ENCODE data around the gene ARHGEF9. TPM values are rescaled to one million over a fixed set of nuclear protein-coding genes. Genes with fewer than 3 reads are reported as not detected.
"Not testable (repeated sequence)": the region's sequence is repeated elsewhere in the genome, so short reads cannot be mapped to it uniquely, and the experiment has no call there.

The ARHGEF9 gene
- 40.9 and 43.6 TPM in 2 replicates for total RNA-seq
- long read RNA-seq, partial matches to known transcripts = 5 of 29 reads
- long read RNA-seq, other reads (novel, unspliced or antisense) = 20 of 29 reads

DNA sequence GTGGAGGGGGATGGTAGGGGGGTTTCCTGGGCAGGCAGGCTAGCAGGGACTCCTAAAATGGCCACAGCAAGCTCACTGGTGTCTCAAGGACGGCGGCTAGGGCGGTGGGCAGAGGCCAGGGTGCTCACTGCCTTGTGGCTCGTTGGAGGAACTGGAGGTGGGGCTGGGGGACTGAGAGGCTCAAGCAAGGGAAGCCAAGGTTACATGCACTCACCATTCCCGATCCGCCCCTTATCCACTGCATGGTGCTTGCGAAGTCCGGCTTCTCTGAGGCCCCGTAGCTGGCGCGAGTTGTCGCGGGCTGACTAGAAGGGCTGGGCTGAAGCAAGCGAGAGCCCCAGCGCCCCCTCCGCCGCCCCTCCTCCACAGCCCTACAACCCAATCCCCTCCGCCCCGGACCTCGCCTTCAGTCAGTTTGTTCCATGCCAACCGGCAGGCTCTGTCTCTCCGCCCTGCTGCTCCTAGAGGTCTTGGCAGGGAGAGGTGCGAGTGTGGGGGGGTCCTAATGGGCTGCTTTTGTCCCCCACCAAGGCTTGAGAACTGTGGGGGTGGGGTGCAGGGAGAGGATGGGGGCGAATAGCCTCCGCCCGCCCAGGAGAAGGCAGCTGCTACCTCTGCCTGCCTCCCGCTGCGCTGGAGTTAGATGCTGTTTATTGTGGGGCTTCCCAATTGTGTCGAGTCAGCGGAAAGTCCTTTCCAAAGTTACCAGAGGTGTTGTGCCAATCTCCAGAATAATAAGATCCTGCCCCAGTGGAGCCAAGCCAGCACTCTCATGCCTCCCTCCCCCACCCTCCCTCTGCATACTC, at the start of gene ARHGEF9:
ARHGEF9 (minus strand) TSS at position 313 of the 806 bp plus-strand sequence; CDS start at position 244, 69 bp downstream.
- peak within 1 kb of the TSS; percentile 54 for H3K27ac Mint-ChIP-seq (ENCODE audit: unreplicated experiment)
- peaks cover 11% of the 10 kb centered on the region for H3K9me3 Mint-ChIP-seq
- TF ChIP-seq CTCF (conservative IDR thresholded peaks at IDR 0.05) = no peak

DNA sequence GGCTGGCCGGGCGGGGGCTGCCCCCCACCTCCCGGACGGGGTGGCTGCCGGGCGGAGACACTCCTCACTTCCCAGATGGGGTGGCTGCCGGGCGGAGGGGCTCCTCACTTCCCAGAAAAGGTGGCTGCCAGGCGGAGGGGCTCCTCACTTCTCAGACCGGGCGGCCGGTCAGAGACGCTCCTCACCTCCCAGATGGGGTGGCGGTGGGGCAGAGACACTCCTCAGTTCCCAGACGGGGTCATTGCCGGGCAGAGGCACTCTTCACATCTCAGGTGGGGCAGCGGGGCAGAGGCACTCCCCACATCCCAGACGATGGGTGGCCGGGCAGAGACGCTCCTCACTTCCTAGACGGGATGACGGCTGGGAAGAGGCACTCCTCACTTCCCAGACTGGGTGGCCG, 40.4 kb upstream of the ARHGEF9 start:
- not testable (repeated sequence) for H3K36me3 Mint-ChIP-seq (ENCODE audit: low read depth); H3K27ac Mint-ChIP-seq (ENCODE audit: unreplicated experiment); DNase-seq (ENCODE audit: low read depth, low spot score); H3K4me3 Mint-ChIP-seq; H3K27me3 Mint-ChIP-seq (ENCODE audit: low read depth); H3K4me1 Mint-ChIP-seq
- peaks cover 30% of the 10 kb centered on the region for H3K9me3 Mint-ChIP-seq

More for the DNA sequence above, at the start of gene ARHGEF9:
- Mint-ChIP-seq H3K27me3 (ENCODE audit: low read depth) (no peaks in the 10 kb centered on the region), H3K4me3 (peak within 1 kb of the TSS; percentile 87), H3K4me1 (peaks cover 9% of the 10 kb centered on the region), H3K36me3 (ENCODE audit: low read depth) (peaks cover 9% of the 10 kb centered on the region)
- DNase-seq (ENCODE audit: low read depth, low spot score) = peak; percentile 34

- H3K9me3 Mint-ChIP-seq = peaks cover 13% of the 10 kb centered on the region
- H3K36me3 Mint-ChIP-seq (ENCODE audit: low read depth) = peaks cover 6% of the 10 kb centered on the region
- H3K4me1 Mint-ChIP-seq = no peaks in the 10 kb centered on the region
- no peak for DNase-seq (ENCODE audit: low read depth, low spot score)
- H3K4me3 Mint-ChIP-seq = no peak overlapping the region
- TF ChIP-seq CTCF (conservative IDR thresholded peaks at IDR 0.05) = no peak
- no peaks in the 10 kb centered on the region for H3K27me3 Mint-ChIP-seq (ENCODE audit: low read depth)
- no peak overlapping the region for H3K27ac Mint-ChIP-seq (ENCODE audit: unreplicated experiment)
Measured at GRCh38 chrX:63818156-63818555, 33.1 kb upstream of the ARHGEF9 start.

DNA sequence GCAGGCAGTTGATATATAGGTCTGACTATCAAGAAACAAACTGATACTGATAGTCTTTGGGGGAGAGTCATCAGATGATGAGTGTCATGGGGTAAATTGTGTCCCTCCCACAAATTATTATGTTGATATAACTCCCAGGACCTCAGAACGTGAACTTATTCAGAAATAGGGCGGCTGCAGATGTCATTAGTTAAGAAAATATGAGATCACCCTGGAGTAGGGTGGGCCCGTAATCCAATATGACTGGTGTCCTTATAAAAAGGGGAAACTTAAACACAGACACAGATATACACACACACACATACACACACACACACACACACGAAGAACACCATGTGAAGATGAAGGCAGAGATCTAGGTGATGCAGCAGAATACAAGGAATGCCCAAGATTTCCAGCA, 32.7 kb upstream of the ARHGEF9 start:
- H3K27me3 Mint-ChIP-seq (ENCODE audit: low read depth) = no peaks in the 10 kb centered on the region
- no peaks in the 10 kb centered on the region for H3K4me1 Mint-ChIP-seq
- H3K36me3 Mint-ChIP-seq (ENCODE audit: low read depth) = peaks cover 4% of the 10 kb centered on the region
- TF ChIP-seq CTCF (conservative IDR thresholded peaks at IDR 0.05) = no peak
- no peak overlapping the region for H3K27ac Mint-ChIP-seq (ENCODE audit: unreplicated experiment)
- no peak overlapping the region for H3K4me3 Mint-ChIP-seq
- DNase-seq (ENCODE audit: low read depth, low spot score) = no peak
- H3K9me3 Mint-ChIP-seq = peaks cover 11% of the 10 kb centered on the region

GRCh38 chrX:63812823-63813222, 27.8 kb upstream of the ARHGEF9 start:
- no peaks in the 10 kb centered on the region for H3K27me3 Mint-ChIP-seq (ENCODE audit: low read depth)
- no peak overlapping the region for H3K27ac Mint-ChIP-seq (ENCODE audit: unreplicated experiment)
- DNase-seq (ENCODE audit: low read depth, low spot score) = no peak
- no peaks in the 10 kb centered on the region for H3K36me3 Mint-ChIP-seq (ENCODE audit: low read depth)
- peaks cover 3% of the 10 kb centered on the region for H3K9me3 Mint-ChIP-seq
- no peak for TF ChIP-seq CTCF (conservative IDR thresholded peaks at IDR 0.05)
- no peaks in the 10 kb centered on the region for H3K4me1 Mint-ChIP-seq
- no peak overlapping the region for H3K4me3 Mint-ChIP-seq

- no peak for TF ChIP-seq CTCF (conservative IDR thresholded peaks at IDR 0.05)
- Mint-ChIP-seq H3K36me3 (ENCODE audit: low read depth) (no peaks in the 10 kb centered on the region), H3K27ac (ENCODE audit: unreplicated experiment) (no peak overlapping the region), H3K4me1 (no peaks in the 10 kb centered on the region), H3K4me3 (no peak overlapping the region), H3K9me3 (peaks cover 3% of the 10 kb centered on the region), H3K27me3 (ENCODE audit: low read depth) (no peaks in the 10 kb centered on the region)
- no peak for DNase-seq (ENCODE audit: low read depth, low spot score)
Measured at GRCh38 chrX:63810746-63811145, 25.7 kb upstream of the ARHGEF9 start.

Measured in neural crest cell (in vitro differentiated cells).